ENCODE results near the gene AQP12B.

The AQP12B gene

DNA sequence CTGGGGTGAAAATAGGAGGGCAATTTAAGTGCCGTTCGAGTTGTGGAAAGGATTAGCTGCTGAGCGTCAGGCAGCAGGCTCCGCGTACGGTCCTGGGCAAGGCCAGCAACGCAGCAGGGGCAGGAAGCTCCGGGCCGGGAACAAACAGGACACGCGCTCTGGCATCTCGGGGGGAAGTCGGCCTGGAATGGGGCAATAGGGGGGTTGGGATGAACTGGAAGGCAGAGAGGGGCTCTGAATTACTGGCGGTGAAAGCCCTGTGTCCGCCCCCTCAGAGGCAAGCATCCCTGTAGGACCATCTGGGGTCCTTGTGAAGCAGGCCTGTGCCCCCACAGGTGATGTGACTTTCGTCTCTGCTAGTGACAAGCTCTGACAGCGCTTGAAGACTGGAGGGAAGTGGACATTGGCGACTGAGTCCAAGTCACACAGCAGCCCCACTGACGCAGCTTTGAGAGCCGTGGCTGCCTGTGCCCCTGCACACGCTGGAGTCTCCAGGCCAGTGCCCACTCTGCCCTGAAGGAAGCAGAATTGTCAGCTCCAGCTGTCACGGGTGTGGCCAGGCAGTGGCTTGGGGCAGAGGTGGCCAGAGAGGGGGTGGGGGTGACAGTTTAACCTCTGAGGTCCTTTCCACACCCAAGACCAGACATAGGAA is 35.1 kb downstream of the AQP12B start:
- no peak for DNase-seq (ENCODE audit: low read depth in 2 of 2)

DNA sequence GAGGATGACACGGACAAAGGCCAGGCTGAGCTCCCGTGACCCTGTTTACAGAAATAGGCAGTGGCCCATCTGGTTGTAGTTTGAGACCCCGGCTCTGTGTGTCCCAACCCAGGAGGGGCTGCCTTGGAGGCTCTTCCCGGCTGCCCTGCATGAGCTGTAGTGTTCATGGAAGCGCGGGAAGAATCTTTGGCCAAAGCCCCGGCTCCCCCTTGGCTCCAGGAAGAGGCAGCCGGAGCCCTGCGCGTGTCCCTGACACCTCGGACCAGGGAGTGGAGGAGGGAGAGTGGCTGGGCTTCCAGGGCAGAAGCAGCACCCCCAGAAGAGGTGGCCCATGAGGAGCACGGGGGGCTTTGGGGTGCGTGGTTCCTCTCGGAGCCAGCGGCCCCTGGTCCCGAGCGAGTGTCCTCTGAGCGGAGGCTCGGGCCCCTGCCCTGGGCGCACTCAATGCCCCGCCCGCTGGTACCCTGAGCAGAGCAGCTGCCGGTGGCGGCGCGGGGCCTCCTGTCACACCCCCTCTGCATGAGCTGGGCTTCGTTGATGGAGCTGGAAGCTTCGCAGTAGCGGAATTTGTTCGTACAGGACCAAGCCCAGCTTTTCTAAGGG is 35.7 kb downstream of the AQP12B start:
- DNase-seq (ENCODE audit: low read depth in 2 of 2), result no peak

DNA sequence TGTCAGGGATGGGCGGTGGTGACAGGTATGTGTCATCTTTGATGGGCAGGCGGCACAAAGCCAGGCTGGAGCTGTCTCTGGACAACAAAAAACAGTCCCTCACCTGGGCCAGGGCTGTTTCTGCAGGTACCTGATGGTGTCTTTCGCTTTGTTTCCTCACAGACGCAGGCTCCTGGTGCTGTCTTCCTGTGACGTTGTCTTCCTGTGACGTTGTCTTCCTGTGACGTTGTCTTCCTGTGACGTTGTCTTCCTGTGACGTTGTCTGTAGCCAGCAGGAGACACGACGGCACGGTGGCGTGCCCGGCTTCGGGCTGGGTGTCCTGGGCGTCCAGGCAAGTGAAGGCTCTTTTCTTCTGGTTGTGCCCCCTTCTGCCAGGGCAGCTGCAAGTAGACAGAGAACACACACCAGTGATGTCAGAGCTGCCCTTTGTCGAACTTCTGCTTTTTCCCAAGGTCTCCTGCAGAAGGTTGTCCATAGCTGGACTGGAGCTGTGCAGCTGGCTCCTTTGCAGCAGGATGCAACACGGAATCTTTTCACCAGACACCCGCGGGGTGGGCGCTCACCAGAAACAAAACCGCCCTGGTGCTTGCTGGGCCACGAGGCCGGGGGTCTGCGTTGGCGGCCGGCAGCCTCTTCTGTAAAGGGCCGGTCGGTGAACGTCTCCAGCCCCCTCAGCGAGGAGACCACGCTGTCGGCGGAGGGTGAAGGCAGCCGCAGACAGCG is 36.3 kb downstream of the AQP12B start:
- DNase-seq (ENCODE audit: low read depth in 2 of 2), result no peak

DNA sequence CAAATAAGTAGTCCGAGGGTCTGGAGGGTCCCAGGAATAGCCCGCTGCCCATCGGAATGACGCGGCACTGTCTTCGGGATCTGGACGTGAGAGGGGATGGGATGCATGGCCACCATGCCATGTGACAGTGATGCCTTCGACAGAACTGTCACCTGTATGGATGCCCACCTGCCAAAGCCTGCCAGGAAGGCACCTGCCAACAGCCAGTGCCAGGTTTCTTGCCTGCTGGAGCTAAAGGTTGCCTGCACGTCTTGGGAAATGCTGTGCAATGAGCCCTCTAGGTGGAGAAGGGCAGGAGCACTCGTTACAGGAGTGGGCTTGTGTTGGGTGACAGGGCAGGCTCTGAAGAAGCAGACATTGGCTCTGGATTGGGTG is 36.9 kb downstream of the AQP12B start:
- DNase-seq (ENCODE audit: low read depth in 2 of 2), result no peak

DNA sequence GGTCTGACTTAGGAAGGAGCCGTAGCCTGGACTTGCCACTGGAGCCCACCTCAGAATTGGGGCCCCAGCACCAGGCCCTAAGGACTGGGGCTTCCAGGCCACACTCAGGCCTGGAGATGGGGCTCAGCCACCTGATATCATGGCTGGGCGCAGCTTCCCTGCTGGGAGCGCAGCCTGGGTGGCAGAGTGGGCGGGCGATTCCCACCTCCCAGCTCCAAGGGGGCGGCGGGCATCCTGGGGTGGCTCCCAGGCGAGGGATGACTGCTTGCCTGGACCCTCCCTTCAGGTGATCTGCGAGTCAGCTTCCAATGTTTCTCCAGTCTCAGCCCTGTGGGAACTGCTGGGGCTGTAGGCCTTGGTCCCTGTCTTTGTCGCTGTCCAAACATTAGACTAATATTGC is 37.3 kb downstream of the AQP12B start:
- no peak for DNase-seq (ENCODE audit: low read depth in 2 of 2)

DNA sequence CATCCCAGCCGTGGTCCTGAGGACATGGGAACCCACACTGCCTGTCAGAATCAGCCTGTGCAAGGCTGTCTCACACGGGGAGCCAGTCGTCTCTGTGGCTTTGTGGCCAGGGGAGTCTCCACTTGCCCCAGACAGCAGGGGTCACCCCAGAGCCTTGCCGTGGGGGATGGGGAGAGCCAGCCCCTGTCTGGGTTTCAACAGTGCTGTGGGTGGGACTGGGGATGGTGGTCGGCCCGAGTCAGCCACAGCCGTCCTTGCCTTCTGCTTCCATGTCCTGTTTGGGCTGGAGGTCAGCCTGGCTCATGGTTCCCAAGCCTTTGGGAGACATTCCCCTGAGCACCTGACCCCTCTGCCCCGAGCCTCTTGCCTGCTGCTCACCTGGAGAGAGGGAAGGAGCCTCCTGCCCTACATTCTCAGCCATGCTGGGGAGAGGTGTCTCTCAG is 37.8 kb downstream of the AQP12B start:
- DNase-seq (ENCODE audit: low read depth in 2 of 2), result no peak

DNA sequence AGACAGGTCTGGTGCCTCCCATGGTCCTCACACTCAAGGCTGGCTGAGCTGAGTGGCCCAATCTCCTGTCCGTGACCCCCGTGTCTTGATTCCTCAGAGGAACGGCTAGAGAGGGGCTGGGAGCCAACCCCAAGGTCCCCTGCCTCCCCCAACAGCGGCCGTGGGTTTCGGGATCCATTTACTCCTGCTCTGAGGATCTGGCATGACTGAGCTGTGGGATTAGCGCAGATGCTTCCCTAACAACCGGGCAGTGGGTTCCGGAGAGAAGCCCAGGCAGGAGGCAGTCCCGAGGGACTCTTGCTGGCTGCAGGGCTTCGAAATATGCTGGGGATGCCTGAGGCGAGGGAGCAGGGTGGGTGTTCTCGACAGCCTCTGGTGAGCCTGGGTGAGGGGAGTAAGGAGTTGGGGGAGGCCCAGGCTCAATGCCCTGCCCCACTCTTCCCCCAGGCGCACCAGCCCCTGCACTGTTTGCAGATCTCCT is 38.5 kb downstream of the AQP12B start:
- no peak for DNase-seq (ENCODE audit: low read depth in 2 of 2)

DNA sequence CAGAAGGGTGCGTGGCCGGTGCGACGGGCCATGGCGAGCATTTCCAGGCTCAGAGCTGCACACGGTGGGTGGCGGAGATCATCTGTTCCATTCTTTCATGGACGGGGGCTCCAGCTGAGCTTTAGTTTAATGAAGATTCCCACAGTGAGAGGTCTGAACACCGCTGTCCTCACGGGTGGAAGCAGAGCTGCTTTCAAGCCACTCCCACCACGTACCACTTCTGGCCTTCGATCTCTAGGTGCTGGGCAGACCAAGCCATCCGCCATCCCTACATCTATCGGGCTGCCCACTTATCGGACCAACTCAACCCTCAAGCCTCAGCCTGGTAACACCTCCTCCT is 38.9 kb downstream of the AQP12B start:
- no peak for DNase-seq (ENCODE audit: low read depth in 2 of 2)

DNA sequence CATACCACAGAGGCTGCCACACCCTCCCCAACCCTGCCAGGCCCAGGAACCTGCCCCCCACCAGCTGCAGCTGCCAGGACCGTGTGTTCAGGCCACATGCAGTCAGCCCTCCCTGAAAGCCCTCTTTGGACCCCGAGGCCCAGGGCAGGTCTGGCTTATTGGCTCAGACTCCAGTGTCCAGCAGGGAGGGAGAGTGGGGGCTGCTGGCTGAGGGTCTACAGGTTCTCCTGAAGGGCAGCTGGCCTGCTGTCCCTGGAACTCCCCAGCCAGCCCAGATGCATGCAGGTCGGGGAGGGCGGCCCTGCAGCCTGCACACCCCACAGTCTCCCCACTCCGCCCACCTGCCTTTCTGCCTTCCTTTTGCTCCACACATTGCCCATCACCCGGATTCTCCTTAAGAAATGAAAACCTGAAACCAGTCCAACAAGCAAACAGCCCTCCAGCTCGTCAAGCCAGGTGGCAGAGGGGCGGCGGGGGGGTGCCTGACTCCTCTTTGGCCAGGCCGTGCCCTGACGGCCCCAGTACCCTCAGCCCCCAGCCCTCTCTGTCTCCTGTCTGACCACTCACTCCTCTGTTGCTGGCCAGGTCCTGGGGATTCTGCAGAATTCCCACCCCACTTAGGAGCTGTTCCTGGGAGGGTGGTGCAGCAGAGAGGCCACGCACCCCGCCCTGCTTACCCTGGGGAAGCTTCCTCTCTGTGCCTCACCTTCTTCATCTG is 39.4 kb downstream of the AQP12B start:
- no peak for DNase-seq (ENCODE audit: low read depth in 2 of 2)

DNA sequence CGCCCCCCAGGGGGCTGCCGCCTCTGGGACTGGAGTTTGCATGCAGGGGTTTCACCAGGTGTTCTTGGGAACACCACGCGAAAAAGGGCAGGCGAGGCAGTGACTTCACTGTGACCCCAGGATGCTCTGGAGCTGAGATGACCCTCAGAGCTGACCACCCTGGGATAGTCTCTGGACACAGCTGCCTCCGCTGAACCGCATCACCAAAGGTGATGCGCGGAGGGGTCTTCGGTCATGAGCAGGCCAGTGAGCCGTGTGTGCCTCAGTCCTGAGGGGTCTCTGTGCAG is 39.9 kb downstream of the AQP12B start:
- no peak for DNase-seq (ENCODE audit: low read depth in 2 of 2)

DNA sequence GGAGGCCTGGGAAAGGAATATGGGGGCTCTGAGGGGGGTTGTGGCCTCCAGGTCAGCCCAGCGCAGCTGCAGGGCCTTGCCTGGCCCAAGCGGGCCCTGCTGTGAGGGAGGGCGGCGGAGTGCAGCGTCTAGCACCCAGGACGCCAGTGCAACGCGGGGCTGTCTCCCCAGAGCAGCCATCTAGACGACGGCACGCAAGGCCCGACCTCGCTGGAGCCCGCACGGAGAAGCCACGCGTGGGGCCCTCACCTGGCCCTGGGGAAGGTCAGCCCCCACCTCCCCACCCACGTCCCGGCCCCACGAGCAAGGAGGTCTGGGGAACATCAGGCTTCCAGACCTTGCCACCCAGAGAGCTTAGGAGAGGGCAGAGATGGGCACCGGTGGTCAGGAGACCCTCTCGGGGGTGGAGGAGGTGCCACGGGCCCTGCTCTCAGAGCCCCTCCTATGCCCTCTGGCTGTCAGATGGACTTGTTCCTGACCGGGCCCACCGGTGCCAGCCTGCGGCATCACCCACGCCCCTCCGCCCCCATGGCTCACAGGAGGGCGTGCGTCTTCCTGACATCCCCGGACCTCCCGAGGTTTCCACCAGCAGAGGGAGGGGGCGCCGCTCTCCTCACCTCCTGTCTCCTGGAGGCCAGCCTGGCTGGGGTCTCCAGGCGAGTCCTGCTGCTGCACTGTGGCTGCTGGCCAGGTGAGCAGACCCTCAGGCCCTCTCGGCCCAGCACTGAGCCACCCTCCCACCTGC is 40.5 kb downstream of the AQP12B start:
- no peak for DNase-seq (ENCODE audit: low read depth in 2 of 2)

DNA sequence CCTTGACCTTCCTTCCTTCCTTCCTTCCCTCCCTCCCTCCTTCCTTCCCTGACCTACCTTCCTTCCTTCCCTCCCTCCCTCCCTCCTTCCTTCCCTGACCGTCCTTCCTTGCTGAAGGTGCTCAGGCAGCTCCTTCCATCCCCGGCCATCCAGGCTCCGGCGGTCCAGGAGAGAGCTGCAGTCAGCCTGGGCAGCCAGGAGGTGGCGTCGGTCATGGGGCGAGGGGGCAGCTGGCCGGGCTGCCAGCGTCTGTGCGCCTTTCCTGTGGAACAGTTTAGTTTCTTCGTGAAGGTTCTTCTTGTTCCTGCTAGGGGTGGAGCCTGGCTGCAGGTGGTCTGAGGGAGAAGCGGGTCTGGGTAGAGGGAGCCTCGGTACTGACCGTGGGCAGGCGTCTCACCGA is 41.7 kb downstream of the AQP12B start:
- no peak for DNase-seq (ENCODE audit: low read depth in 2 of 2)

DNA sequence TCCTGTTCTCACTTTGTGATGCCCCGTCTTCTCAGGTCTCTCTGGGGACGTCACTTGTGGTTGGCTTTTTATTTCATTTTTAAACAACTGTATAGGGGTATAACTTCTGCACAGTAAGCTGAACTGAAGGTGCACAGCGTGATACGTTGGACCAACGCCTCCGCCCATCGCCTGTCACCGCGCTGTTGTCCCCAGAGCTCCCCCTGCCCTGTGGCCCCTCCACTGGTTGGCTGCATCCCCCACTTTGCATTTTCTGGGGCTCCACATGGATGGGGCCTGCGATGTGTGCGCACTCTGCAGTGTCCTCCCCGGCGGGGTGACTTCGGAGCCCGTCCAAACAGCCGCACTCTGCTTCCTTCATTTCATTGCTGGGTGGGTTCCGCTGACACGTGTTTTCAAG is 43.1 kb downstream of the AQP12B start:
- no peak for DNase-seq (ENCODE audit: low read depth in 2 of 2)

DNA sequence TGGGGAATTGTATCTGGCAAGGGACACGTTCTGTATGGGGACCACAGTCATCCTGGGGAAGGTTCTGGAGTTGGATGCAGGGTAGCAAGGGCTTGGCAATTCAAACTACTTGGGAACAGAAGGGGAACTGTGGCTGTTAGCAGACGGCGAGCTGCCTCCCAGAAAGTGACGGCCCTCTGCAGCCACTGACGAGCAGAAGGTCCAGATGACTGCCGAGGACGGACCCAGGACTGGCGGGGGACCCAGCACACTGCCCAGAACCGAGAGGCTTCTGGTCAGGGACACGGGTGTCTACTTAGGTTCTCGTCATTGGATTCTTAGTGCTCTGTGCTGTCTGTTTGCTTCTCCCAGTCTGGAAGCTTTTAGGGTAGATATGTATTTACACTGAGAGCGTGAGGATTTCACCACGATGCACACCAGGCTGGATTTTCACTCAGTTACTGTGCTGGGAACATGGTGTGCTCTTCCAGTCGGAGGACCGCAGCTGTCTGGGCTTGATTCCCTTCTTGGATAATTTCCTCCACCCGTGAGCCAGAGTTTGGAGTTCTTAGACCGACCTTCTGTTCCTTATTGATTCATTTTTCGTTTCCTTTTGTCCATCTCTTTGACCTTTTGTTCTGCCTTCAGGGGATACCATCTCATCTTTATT is 44.0 kb downstream of the AQP12B start:
- no peak for DNase-seq (ENCODE audit: low read depth in 2 of 2)

DNA sequence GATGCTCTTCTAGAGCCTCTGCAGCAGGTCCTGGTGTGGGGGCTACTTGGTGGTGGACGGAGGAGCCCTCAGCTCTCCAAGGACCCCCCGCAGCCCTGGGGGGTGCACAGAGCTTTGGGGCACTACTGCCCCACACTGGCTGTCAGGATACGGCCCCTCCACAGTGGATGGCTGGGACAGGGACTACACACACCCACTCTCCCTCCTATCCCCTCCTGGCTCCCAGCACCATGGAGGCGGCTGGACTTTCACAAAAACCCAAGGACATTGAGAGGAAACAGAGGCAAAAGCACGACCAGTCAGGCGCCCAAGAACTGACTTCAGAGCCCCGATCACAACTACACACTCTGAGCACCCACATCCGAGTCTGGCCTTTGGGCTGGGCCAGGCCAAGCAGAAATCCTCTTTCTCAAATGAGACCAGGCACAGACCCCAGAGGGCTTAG is 44.8 kb downstream of the AQP12B start:
- DNase-seq (ENCODE audit: low read depth in 2 of 2), result no peak

DNA sequence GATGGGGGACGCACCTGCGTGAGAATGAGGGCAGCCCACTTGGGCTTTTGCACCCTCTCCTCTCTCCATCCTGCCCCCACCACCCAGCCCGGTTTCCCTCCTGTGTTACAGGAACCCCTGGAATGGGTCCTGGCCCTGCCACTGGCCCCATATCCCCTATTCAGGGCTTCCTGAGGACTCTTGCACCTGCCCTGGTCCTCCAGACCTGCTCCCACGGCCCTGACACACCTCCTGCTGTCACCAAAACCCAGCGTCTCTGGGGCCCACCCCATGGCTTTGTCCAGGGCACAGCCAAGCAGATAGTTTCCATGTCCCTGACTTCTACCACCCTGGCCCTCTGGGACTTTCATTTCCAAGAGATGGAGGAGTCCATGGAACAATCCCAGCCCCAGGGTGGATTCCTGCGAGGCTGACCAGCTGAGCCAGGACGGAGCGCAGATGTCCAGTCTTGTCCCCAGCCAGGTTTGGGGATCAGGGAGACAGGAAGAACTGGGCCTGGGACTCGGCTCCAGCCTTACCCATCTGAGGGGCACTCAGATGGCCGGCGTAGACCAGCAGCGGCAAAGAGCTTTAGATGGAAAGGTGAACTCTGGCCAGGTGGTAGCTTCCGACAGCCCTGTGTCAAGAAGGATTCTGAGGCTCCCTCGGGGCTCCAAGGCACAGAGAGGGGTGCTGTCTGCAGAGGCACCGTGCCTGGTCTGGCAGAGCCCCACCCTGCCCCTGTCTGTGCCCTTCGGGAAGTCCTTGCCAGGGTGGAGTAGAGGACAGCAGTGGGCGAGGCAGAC is 45.4 kb downstream of the AQP12B start:
- no peak for DNase-seq (ENCODE audit: low read depth in 2 of 2)

DNA sequence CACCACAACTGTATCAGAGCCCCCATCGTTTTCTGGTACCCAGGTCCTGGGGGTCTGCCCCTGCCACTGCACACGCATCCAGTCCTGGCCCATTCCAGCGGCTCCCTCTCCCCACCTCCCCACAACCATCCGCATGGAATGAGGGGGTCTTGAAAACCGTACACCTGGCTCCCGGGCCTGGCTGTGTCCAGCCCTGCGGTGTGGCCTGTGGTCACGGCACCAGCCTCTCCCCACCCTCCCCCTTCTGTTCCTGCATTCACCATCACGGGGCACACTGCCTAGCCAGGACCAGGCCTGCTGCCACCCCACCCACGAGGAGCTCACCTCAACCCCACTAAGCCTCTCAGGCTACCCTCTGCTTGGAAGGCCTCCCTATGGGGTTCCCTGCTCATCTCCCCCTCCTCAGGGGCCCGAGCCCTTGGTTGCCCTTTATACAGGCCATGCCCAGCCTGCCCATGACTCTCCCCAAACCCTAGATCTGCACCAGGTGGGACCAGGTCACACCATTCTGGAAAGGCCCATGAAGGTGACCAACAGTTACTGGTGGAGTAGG is 46.0 kb downstream of the AQP12B start:
- no peak for DNase-seq (ENCODE audit: low read depth in 2 of 2)

DNA sequence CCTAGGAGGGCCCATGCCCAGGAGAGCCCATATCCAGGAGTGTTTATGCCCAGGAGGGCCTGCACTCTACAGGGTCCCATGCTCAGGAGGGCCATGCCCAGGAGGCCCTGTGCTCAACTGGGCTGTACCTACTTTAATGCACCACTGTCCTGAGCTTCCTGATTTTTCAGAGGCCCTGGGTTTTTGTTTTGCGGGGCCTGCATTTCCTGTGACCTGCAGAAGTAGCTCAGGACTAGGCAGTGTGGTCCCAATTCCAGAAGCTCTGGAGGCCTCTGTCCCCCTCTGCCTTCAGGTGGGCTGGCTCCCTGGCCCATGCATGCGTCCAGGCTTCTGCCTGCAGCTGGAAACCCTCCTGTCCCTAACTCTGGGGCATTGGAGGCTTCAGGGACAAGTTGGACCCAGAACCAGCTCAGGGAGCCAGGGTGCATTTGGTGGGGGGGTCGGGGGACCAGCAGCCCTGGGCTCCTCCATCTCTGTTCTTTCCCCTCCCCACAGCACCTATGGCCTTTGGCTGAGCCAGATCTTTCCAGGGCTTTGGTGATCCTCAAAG is 46.6 kb downstream of the AQP12B start:
- no peak for DNase-seq (ENCODE audit: low read depth in 2 of 2)

DNA sequence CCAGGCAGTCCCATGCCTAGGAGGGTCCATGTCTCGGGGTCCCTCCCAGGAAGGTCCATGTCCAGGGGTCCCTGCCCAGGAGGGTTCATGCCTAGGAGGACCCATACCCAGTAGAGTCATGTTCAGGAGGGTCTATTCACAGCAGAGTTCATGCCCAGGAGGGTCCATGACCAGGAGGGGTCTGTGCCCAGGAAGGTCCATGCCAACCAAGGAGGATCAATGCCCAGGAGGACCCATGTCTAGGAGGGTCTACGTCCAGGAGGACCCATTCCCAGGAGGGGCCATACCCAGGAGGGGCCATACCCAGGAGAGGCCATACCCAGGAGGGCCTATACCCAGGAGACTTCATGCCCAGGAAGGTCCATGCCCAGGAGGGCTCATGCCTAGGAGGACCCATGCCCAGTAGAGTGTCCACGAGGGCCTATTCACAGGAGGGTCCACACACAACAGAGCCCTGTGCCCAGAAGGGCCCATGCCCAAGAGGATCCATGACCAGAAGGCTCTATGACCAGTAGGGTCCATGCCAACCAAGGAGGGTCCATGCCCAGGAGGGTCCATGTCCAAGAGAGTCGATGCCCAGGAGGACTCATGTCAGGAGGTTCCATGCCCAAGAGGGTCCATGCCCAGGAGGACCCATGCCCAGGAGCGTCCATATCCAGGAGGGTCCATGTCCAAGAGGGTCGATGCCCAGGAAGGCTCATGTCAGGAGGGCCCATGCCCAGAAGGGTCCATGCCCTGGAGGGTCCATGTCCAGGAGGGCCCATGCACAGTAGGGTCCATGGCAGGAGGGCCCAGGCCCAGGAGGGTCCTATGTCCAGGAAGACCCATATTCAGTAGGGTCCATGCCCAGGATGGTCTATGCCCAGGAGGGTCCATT is 47.3 kb downstream of the AQP12B start:
- DNase-seq (ENCODE audit: low read depth in 2 of 2), result no peak
